Measurements from ENCODE around the gene PLXNC1.

The PLXNC1 gene

GRCh38 chr12:94111302-94111701 is 37.1 kb upstream of the PLXNC1 start:
- H3K27ac ChIP-seq (ENCODE audit: low read length): no peak overlapping the region
- no peak overlapping the region for H3K9ac ChIP-seq (ENCODE audit: low read length)
- H3K9me2 ChIP-seq (replicated peaks; ENCODE audit: insufficient read depth, low read length): no peaks in the 10 kb centered on the region
- H3K27me3 ChIP-seq (replicated peaks; ENCODE audit: insufficient read depth, low read length): no peaks in the 10 kb centered on the region
- no peaks in the 10 kb centered on the region for H3K9me3 ChIP-seq (replicated peaks; ENCODE audit: insufficient read depth, low read length)
- no peaks in the 10 kb centered on the region for H3F3A ChIP-seq (ENCODE audit: insufficient read depth, low read length)
- no peak overlapping the region for H2AFZ ChIP-seq (ENCODE audit: low read length)
- TF ChIP-seq CTCF (IDR thresholded peaks at IDR 0.05; ENCODE audit: low read length) (no peak), EZH2phosphoT487 (IDR thresholded peaks at IDR 0.05; ENCODE audit: low read length) (no peak), EZH2 (optimal IDR thresholded peaks at IDR 0.05; ENCODE audit: low read depth, low read length) (no peak)
- H3K4me2 ChIP-seq (ENCODE audit: low read depth, low read length): no peak overlapping the region
- DNase-seq: no peak
- H3K4me3 ChIP-seq (ENCODE audit: low read length): no peak overlapping the region
- no peaks in the 10 kb centered on the region for H3K79me2 ChIP-seq (ENCODE audit: low read length)
- H4K20me1 ChIP-seq (ENCODE audit: insufficient read depth, low read length): no peaks in the 10 kb centered on the region
- peaks cover 4% of the 10 kb centered on the region; the same call in 1 of the 2 replicates for H3K4me1 ChIP-seq (ENCODE audit: low read length)
- H3K36me3 ChIP-seq (replicated peaks; ENCODE audit: insufficient read depth, low read length): no peaks in the 10 kb centered on the region

GRCh38 chr12:94112121-94112520 is 36.3 kb upstream of the PLXNC1 start:
- Histone ChIP-seq H3K9ac (ENCODE audit: low read length) (no peak overlapping the region), H3F3A (ENCODE audit: insufficient read depth, low read length) (no peaks in the 10 kb centered on the region), H3K9me3 (replicated peaks; ENCODE audit: insufficient read depth, low read length) (no peaks in the 10 kb centered on the region), H3K27ac (ENCODE audit: low read length) (no peak overlapping the region), H3K9me2 (replicated peaks; ENCODE audit: insufficient read depth, low read length) (no peaks in the 10 kb centered on the region), H2AFZ (ENCODE audit: low read length) (no peak overlapping the region), H4K20me1 (ENCODE audit: insufficient read depth, low read length) (no peaks in the 10 kb centered on the region), H3K79me2 (ENCODE audit: low read length) (no peaks in the 10 kb centered on the region), H3K27me3 (replicated peaks; ENCODE audit: insufficient read depth, low read length) (no peaks in the 10 kb centered on the region), H3K36me3 (replicated peaks; ENCODE audit: insufficient read depth, low read length) (no peaks in the 10 kb centered on the region), H3K4me3 (ENCODE audit: low read length) (no peak overlapping the region), H3K4me2 (ENCODE audit: low read depth, low read length) (no peak overlapping the region), H3K4me1 (ENCODE audit: low read length) (peaks cover 4% of the 10 kb centered on the region; the same call in 1 of the 2 replicates)
- TF ChIP-seq CTCF (IDR thresholded peaks at IDR 0.05; ENCODE audit: low read length): no peak
- no peak for TF ChIP-seq EZH2phosphoT487 (IDR thresholded peaks at IDR 0.05; ENCODE audit: low read length)
- TF ChIP-seq EZH2 (optimal IDR thresholded peaks at IDR 0.05; ENCODE audit: low read depth, low read length): no peak
- no peak for DNase-seq

- H2AFZ ChIP-seq (ENCODE audit: low read length): no peak overlapping the region
- TF ChIP-seq EZH2phosphoT487 (IDR thresholded peaks at IDR 0.05; ENCODE audit: low read length): no peak
- TF ChIP-seq CTCF (IDR thresholded peaks at IDR 0.05; ENCODE audit: low read length): no peak
- TF ChIP-seq EZH2 (optimal IDR thresholded peaks at IDR 0.05; ENCODE audit: low read depth, low read length): no peak
- H4K20me1 ChIP-seq (ENCODE audit: insufficient read depth, low read length): no peaks in the 10 kb centered on the region
- no peak overlapping the region for H3K9ac ChIP-seq (ENCODE audit: low read length)
- H3K4me2 ChIP-seq (ENCODE audit: low read depth, low read length): no peak overlapping the region
- H3K9me2 ChIP-seq (replicated peaks; ENCODE audit: insufficient read depth, low read length): no peaks in the 10 kb centered on the region
- DNase-seq: no peak
- no peak overlapping the region for H3K4me3 ChIP-seq (ENCODE audit: low read length)
- H3K27me3 ChIP-seq (replicated peaks; ENCODE audit: insufficient read depth, low read length): no peaks in the 10 kb centered on the region
- H3K79me2 ChIP-seq (ENCODE audit: low read length): no peaks in the 10 kb centered on the region
- H3K27ac ChIP-seq (ENCODE audit: low read length): no peak overlapping the region
- peaks cover 4% of the 10 kb centered on the region; the same call in 1 of the 2 replicates for H3K4me1 ChIP-seq (ENCODE audit: low read length)
- no peaks in the 10 kb centered on the region for H3K9me3 ChIP-seq (replicated peaks; ENCODE audit: insufficient read depth, low read length)
- H3F3A ChIP-seq (ENCODE audit: insufficient read depth, low read length): no peaks in the 10 kb centered on the region
- no peaks in the 10 kb centered on the region for H3K36me3 ChIP-seq (replicated peaks; ENCODE audit: insufficient read depth, low read length)
Measured at GRCh38 chr12:94114166-94114565, 34.2 kb upstream of the PLXNC1 start.

Data from MM.1S (cell line).